ENCODE measurements around the gene SSBP3. TPM values are rescaled to one million over a fixed set of nuclear protein-coding genes. Genes with fewer than 3 reads are reported as not detected.

SSBP3 gene
- total and polyA plus RNA-seq, 2 experiments from 2014 or later = 47.4 to 68.6 TPM

GRCh38 chr1:54327386-54328065 lies 78.7 kb downstream of the SSBP3 start:
- H3K27me3 ChIP-seq (ENCODE audit: insufficient read depth) = no peaks in the 10 kb centered on the region
- H3K36me3 ChIP-seq (ENCODE audit: insufficient read depth) = no peaks in the 10 kb centered on the region; the same call in 1 of the 2 replicates
- H3K4me3 Mint-ChIP-seq = peak overlapping the region; percentile 44
- TF ChIP-seq ZNF331 (CRISPR knock-in tag; IDR thresholded peaks at IDR 0.05; ENCODE audit: low read depth) (no peak), EZH2 (IDR thresholded peaks at IDR 0.05; ENCODE audit: low read depth, unreplicated experiment) (no peak), NANOG (IDR thresholded peaks at IDR 0.05; ENCODE audit: borderline replicate concordance) (no peak), EZH2phosphoT487 (IDR thresholded peaks at IDR 0.05; ENCODE audit: unreplicated experiment) (no peak), ZNF114 (CRISPR knock-in tag; IDR thresholded peaks at IDR 0.05) (no peak)
- H3F3A ChIP-seq (replicated peaks; ENCODE audit: low read depth) = peaks cover 16% of the 10 kb centered on the region; the same call in 1 of the 2 replicates
- ATAC-seq (peak; percentile 14), DNase-seq (ENCODE audit: low spot score) (no peak)
- peaks cover 11% of the 10 kb centered on the region for H3K27me3 Mint-ChIP-seq (ENCODE audit: insufficient read depth, low read depth, poor library complexity)
- no peaks in the 10 kb centered on the region for H3K9me3 Mint-ChIP-seq
- H2AFZ ChIP-seq = no peak overlapping the region
- no peaks in the 10 kb centered on the region for H3K36me3 Mint-ChIP-seq (ENCODE audit: low read depth)
- peak overlapping the region; percentile 60 for H3K27ac ChIP-seq (ENCODE audit: low read depth)
- H3K27ac Mint-ChIP-seq = peak overlapping the region; percentile 67
- H3K79me2 ChIP-seq (replicated peaks; ENCODE audit: insufficient read depth) = peaks cover 100% of the 10 kb centered on the region
- peaks cover 100% of the 10 kb centered on the region for H3K4me1 ChIP-seq (ENCODE audit: insufficient read depth)
- H3K4me1 Mint-ChIP-seq = peaks cover 100% of the 10 kb centered on the region
- H3K4me3 ChIP-seq = peak overlapping the region; percentile 5; the same call in 1 of the 2 replicates
- no peaks in the 10 kb centered on the region for H3K9me2 ChIP-seq (ENCODE audit: insufficient read depth)
- H3K4me2 ChIP-seq = peak overlapping the region; percentile 53
- H4K20me1 ChIP-seq (replicated peaks; ENCODE audit: insufficient read depth) = peaks cover 49% of the 10 kb centered on the region

DNA sequence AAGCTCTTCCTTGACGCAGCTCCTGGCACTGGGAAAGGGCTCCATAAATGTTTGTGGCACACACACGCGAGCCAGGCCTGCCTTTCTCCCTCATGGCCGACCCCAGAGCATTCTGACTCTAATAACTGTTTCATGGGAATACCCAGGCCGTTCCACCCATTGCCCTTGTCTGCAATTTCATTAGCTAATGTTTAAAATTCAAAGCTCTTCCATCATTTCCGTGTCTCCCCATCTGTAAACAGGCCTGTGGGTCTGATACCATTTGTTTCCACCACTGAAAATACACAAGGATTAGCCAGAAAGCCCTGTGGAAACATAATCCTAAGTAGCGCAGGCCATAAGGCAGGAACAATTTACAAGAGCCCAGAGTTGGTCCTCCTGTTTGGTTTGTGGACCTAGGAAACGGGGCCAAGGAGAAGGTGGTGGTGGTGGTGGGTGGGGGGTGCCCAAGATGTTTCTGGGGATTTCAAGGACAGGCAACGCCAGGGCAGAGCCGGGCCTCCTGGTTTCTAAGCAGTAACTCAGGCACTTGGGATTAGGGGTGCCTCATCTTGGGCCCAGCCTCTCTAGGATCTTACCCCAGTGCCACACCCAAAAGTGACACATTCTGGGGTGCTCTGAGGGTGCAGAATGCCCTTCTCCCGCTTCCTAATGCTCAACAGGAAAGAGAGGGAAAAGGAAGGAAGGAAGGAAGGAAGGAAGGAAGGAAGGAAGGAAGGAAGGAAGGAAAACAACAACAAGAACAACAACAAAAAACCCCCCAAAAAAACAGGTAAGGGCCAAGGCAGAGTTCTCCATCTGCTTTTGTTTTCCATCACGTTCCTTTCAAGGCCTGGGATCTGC lies 79.4 kb downstream of the SSBP3 start:
- Mint-ChIP-seq H3K9me3 (no peaks in the 10 kb centered on the region), H3K4me1 (peaks cover 100% of the 10 kb centered on the region), H3K4me3 (peak overlapping the region; percentile 33; the same call in 1 of the 3 replicates), H3K27me3 (ENCODE audit: insufficient read depth, low read depth, poor library complexity) (peaks cover 11% of the 10 kb centered on the region), H3K27ac (peak overlapping the region; percentile 18), H3K36me3 (ENCODE audit: low read depth) (no peaks in the 10 kb centered on the region)
- Histone ChIP-seq H3K9me2 (ENCODE audit: insufficient read depth) (no peaks in the 10 kb centered on the region), H3K4me1 (ENCODE audit: insufficient read depth) (peaks cover 98% of the 10 kb centered on the region), H3K36me3 (ENCODE audit: insufficient read depth) (no peaks in the 10 kb centered on the region; the same call in 1 of the 2 replicates), H3K27ac (ENCODE audit: low read depth) (peak overlapping the region; percentile 60; the same call in 1 of the 2 replicates), H3K27me3 (ENCODE audit: insufficient read depth) (no peaks in the 10 kb centered on the region), H3K4me3 (0 out of 2 replicates have a peak overlapping the region, but pooled peaks have one; percentile 5), H2AFZ (no peak overlapping the region), H3F3A (replicated peaks; ENCODE audit: low read depth) (peaks cover 16% of the 10 kb centered on the region; the same call in 1 of the 2 replicates), H3K4me2 (peak overlapping the region; percentile 53), H3K79me2 (replicated peaks; ENCODE audit: insufficient read depth) (peaks cover 100% of the 10 kb centered on the region), H4K20me1 (replicated peaks; ENCODE audit: insufficient read depth) (peaks cover 51% of the 10 kb centered on the region)
- TF ChIP-seq, protein P1, sequence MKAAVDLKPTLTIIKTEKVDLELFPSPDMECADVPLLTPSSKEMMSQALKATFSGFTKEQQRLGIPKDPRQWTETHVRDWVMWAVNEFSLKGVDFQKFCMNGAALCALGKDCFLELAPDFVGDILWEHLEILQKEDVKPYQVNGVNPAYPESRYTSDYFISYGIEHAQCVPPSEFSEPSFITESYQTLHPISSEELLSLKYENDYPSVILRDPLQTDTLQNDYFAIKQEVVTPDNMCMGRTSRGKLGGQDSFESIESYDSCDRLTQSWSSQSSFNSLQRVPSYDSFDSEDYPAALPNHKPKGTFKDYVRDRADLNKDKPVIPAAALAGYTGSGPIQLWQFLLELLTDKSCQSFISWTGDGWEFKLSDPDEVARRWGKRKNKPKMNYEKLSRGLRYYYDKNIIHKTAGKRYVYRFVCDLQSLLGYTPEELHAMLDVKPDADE (IDR thresholded peaks at IDR 0.05) = no peak
- TF ChIP-seq ZNF114 (CRISPR knock-in tag; IDR thresholded peaks at IDR 0.05) (no peak), EZH2 (IDR thresholded peaks at IDR 0.05; ENCODE audit: low read depth, unreplicated experiment) (no peak)
- DNase-seq (ENCODE audit: low spot score) (no peak), ATAC-seq (no peak)
